Spleen (tissue), 11 donors: ENCODE measurements around the gene CHMP4A. TPM values are rescaled to one million over a fixed set of nuclear protein-coding genes. Genes with fewer than 3 reads are reported as not detected.

Experiments
- DNase-seq: peaks from one replicate; pipeline ENCODE4 v3.0.0-alpha.2; 2020
- H3K27ac ChIP-seq, 8 donors: fragments of 200-600 bp; sonication (generic) in 7 of 8; 1 replicate in 4 of 8; 2 replicates in 4 of 8; pipeline versions ENCODE4 v1.5.0 to v1.8.0; 2016 to 2021; ENCODE audit warnings: inconsistent platforms in 4 of 8, mild to moderate bottlenecking in 4 of 8, moderate library complexity in 1 of 8
- H3K27me3 ChIP-seq, 7 donors: fragments of 200-600 bp; sonication (generic) in 6 of 7; replicated peaks in 1 of 7; 1 replicate in 4 of 7; 2 replicates in 3 of 7; pipeline versions ENCODE4 v1.5.0 to v1.8.0; 2016 to 2021; ENCODE audit warnings: inconsistent platforms in 3 of 7, mild to moderate bottlenecking in 1 of 7
- H3K36me3 ChIP-seq, 6 donors: fragments of 200-600 bp; sonication (generic) in 5 of 6; 1 replicate in 4 of 6; 2 replicates in 2 of 6; pipeline versions ENCODE4 v1.5.0 to v1.8.0; 2016 to 2021; ENCODE audit warnings: inconsistent platforms in 2 of 6
- H3K4me1 ChIP-seq, 6 donors: fragments of 200-600 bp; sonication (generic) in 5 of 6; 1 replicate in 3 of 6; 2 replicates in 3 of 6; pipeline versions ENCODE4 v1.5.0 to v1.8.0; 2016 to 2021; ENCODE audit warnings: inconsistent platforms in 3 of 6
- H3K4me3 ChIP-seq, 8 donors: fragments of 200-600 bp; sonication (generic) in 7 of 8; 1 replicate in 4 of 8; 2 replicates in 4 of 8; pipeline versions ENCODE4 v1.5.0 to v1.8.0; 2016 to 2021; ENCODE audit warnings: inconsistent platforms in 4 of 8, mild to moderate bottlenecking in 4 of 8, moderate library complexity in 2 of 8
- H3K9me3 ChIP-seq, 8 donors: fragments of 200-600 bp; sonication (generic) in 7 of 8; 1 replicate in 4 of 8; 2 replicates in 4 of 8; pipeline versions ENCODE4 v1.5.0 to v1.8.0; 2016 to 2021; ENCODE audit warnings: inconsistent platforms in 4 of 8
- CTCF ChIP-seq, 11 experiments: fragments of 200-600 bp in 7 of 11; fragments of 450-650 bp in 4 of 11; sonication (generic) in 4 of 11; IDR thresholded peaks in 8 of 11; conservative IDR thresholded peaks in 3 of 11; 1 replicate in 7 of 11; 2 replicates in 4 of 11; pipeline versions ENCODE4 v1.4.0 to v1.8.0; 2016 to 2021; ENCODE audit warnings: antibody characterized with exemption in 11 of 11, inconsistent platforms in 4 of 11, mild to moderate bottlenecking in 1 of 11
- POLR2A ChIP-seq, 3 donors: fragments of 450-650 bp; IDR thresholded peaks; one replicate each; pipeline ENCODE4 v1.5.1; 2017; ENCODE audit warnings: antibody characterized with exemption in 3 of 3, mild to moderate bottlenecking in 1 of 3
- POLR2AphosphoS5 ChIP-seq, 3 donors: sonication (generic); formaldehyde crosslinking; IDR thresholded peaks; one replicate each; pipeline ENCODE4 v1.5.1; 2017; ENCODE audit warnings: antibody characterized with exemption in 3 of 3
- WGBS, 5 donors: extraction: QIAGEN DNeasy Blood & Tissue Kit in 3 of 5; methylation state at CpG; one replicate each; pipeline versions ENCODE4 v1.1.5 to v1.1.7; 2013 to 2018; 5-methylcytosine and 5-hydroxymethylcytosine counted together
- intact Hi-C: fragments of 100-400 bp; cut with DNase I; formaldehyde crosslinking; loops from one replicate; pipeline ENCODE4 v1.15.0; 2023; ENCODE audit warnings: low total_unique reads
- polyA plus RNA-seq, 3 donors: library from polyadenylated mRNA; stranded (reverse); fragments of 200-250 nt; gene quantifications; one replicate each; pipeline ENCODE4 v1.2.1, GENCODE V29; 2013
- total RNA-seq, 7 donors: library from RNA; depleted of rRNA in 3 of 7; stranded (reverse); fragments of >200 nt in 3 of 7; fragmentation: NEBNext Ultra II Directional in 4 of 7; extraction: Animal tissue kit (Norgen Biotek cat#: 25700) in 4 of 7; gene quantifications; one replicate each; pipeline versions ENCODE4 v1.1.0 to v1.2.1, GENCODE V29; 2016 to 2021
- donor health status: healthy with polysubstance abuse.
- donor health status: DM: no; HTN: no; CAD: no; lungs with moderate emphysema.
- donor health status: DM: no; HTN: no; CAD: no.
- donor health status: Bipolar disorder and iron deficiency.
- donor health status: healthy.
- donor health status: DM: no; HTN: no; CAD: no.
- donor health status: DM: yes; HTN: yes; CAD: no.

The CHMP4A gene
- total and polyA plus RNA-seq, 10 donors, result 53.3 to 149 (median 63.4) TPM

- H3K36me3 ChIP-seq, result peaks cover 0 to 35% (median 12%) of the 10 kb centered on the region in 6 donors
- no peaks in the 10 kb centered on the region for H3K9me3 ChIP-seq
- 90 to 92% (median 91%) methylated on average over 15 of the region's 15 CpGs for WGBS, 5 donors
- DNase-seq, result no peak
- TF ChIP-seq POLR2A (IDR thresholded peaks at IDR 0.05), result no peak
- no peak for TF ChIP-seq POLR2AphosphoS5 (IDR thresholded peaks at IDR 0.05)
- no peak for TF ChIP-seq CTCF (IDR thresholded peaks at IDR 0.05 in 8 of 11, conservative IDR thresholded peaks at IDR 0.05 in 3 of 11)
- no peak overlapping the region for H3K27ac ChIP-seq
- intact Hi-C loops, result no loop called here
- no peaks in the 10 kb centered on the region for H3K27me3 ChIP-seq
- peaks cover 29 to 81% (median 49%) of the 10 kb centered on the region in 6 donors for H3K4me1 ChIP-seq
- no peak overlapping the region for H3K4me3 ChIP-seq
These were observed 20.4 kb downstream of the CHMP4A start for GRCh38 chr14:24192933-24193332.

- DNase-seq, result no peak
- no peaks in the 10 kb centered on the region for H3K9me3 ChIP-seq
- no peak for TF ChIP-seq CTCF (IDR thresholded peaks at IDR 0.05 in 8 of 11, conservative IDR thresholded peaks at IDR 0.05 in 3 of 11)
- no peak for TF ChIP-seq POLR2AphosphoS5 (IDR thresholded peaks at IDR 0.05)
- no peak for TF ChIP-seq POLR2A (IDR thresholded peaks at IDR 0.05)
- H3K36me3 ChIP-seq, result peaks cover 0 to 51% (median 25%) of the 10 kb centered on the region in 6 donors
- WGBS, 5 donors, result 93 to 96% (median 94%) methylated on average over 10 of the region's 10 CpGs
- H3K27ac ChIP-seq, result no peak overlapping the region
- H3K4me1 ChIP-seq, result peaks cover 22 to 80% (median 41%) of the 10 kb centered on the region in 6 donors
- no peak overlapping the region for H3K4me3 ChIP-seq
- intact Hi-C loops, result no loop called here
- H3K27me3 ChIP-seq, result no peaks in the 10 kb centered on the region
These were observed 22.9 kb downstream of the CHMP4A start for GRCh38 chr14:24190416-24190815.

DNA sequence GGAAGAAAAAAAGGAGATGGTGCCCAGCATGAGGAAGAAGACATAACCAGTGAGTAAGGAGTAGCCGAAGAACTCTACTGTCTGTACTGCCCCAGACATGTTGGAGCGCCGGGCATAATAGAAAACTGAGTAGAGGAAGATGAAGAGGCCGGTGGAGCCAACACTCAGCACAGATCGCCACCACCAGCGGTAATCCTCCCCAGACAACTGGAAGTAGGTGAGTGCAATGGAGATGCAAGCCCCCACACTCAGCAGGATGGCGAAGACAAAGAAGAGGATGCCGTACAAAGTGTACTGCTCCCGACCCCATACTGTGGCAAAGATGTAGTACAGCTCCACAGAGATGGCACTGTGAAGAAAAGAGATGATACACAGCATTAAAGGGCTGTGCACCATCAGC is 23.8 kb downstream of the CHMP4A start:
- Histone ChIP-seq H3K4me3 (peak overlapping the region in 1 of 8 donors; percentile 80), H3K9me3 (no peaks in the 10 kb centered on the region), H3K27me3 (no peaks in the 10 kb centered on the region), H3K4me1 (peaks cover 19 to 72% (median 34%) of the 10 kb centered on the region in 6 donors), H3K27ac (peak overlapping the region in 6 of 8 donors; percentile 10 to 87 (median 77)), H3K36me3 (peaks cover 0 to 60% (median 34%) of the 10 kb centered on the region in 6 donors)
- no peak for DNase-seq
- WGBS, 5 donors, result 91 to 96% (median 93%) methylated on average over 9 of the region's 9 CpGs
- intact Hi-C loops, result no loop called here
- no peak for TF ChIP-seq CTCF (IDR thresholded peaks at IDR 0.05 in 8 of 11, conservative IDR thresholded peaks at IDR 0.05 in 3 of 11)
- no peak for TF ChIP-seq POLR2A (IDR thresholded peaks at IDR 0.05)
- no peak for TF ChIP-seq POLR2AphosphoS5 (IDR thresholded peaks at IDR 0.05)

DNA sequence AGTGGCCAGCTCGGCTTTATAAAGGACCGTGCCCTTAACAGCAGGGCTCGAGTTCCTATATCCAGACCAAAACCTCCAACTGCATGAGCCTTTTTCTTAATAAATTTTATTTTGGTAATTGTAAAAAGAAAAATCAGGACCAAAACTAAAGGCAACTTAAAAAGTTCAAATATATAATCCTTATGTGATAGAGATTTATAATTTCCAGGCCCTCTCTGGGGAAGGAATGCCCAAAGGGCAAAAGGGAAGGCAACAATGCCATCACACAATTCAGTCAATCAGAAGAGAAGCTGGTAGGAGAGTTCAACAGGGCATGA is 24.3 kb downstream of the CHMP4A start:
- intact Hi-C loops, result no loop called here
- Histone ChIP-seq H3K4me3 (peak overlapping the region; percentile 64 to 90 (median 78)), H3K27me3 (no peaks in the 10 kb centered on the region), H3K27ac (peak overlapping the region; percentile 1 to 87 (median 69)), H3K9me3 (no peaks in the 10 kb centered on the region), H3K36me3 (peaks cover 0 to 65% (median 39%) of the 10 kb centered on the region in 6 donors), H3K4me1 (peaks cover 15 to 67% (median 29%) of the 10 kb centered on the region in 6 donors)
- 0 to 2% (median 1%) methylated on average over 3 of the region's 3 CpGs for WGBS, 5 donors
- no peak for DNase-seq
- TF ChIP-seq POLR2A (IDR thresholded peaks at IDR 0.05), result no peak
- no peak for TF ChIP-seq CTCF (IDR thresholded peaks at IDR 0.05 in 8 of 11, conservative IDR thresholded peaks at IDR 0.05 in 3 of 11)
- TF ChIP-seq POLR2AphosphoS5 (IDR thresholded peaks at IDR 0.05), result no peak
